ENCODE data around the gene WDR73.

Gene WDR73

GRCh38 chr15:84600687-84601554 is 53.2 kb downstream of the WDR73 start, which contains the start of gene ZSCAN2:
Gene ZSCAN2 (plus strand): TSS chr15:84601009. CDS start chr15:84603928, 2,919 bp downstream.
- Histone ChIP-seq H3K4me3 (replicated peaks; ENCODE audit: insufficient read depth, low read length) (peak within 1 kb of the TSS; percentile 98), H3K27me3 (ENCODE audit: insufficient read depth, poor library complexity, severe bottlenecking) (no peaks in the 10 kb centered on the region), H3K27ac (replicated peaks) (peak within 1 kb of the TSS; percentile 63)
- TF ChIP-seq POLR2AphosphoS5 (IDR thresholded peaks at IDR 0.05; ENCODE audit: low read depth) (no peak; the same call in 1 of the 2 replicates), REST (IDR thresholded peaks at IDR 0.05; ENCODE audit: insufficient replicate concordance, low read depth) (no peak)
- TF ChIP-seq, protein P1, sequence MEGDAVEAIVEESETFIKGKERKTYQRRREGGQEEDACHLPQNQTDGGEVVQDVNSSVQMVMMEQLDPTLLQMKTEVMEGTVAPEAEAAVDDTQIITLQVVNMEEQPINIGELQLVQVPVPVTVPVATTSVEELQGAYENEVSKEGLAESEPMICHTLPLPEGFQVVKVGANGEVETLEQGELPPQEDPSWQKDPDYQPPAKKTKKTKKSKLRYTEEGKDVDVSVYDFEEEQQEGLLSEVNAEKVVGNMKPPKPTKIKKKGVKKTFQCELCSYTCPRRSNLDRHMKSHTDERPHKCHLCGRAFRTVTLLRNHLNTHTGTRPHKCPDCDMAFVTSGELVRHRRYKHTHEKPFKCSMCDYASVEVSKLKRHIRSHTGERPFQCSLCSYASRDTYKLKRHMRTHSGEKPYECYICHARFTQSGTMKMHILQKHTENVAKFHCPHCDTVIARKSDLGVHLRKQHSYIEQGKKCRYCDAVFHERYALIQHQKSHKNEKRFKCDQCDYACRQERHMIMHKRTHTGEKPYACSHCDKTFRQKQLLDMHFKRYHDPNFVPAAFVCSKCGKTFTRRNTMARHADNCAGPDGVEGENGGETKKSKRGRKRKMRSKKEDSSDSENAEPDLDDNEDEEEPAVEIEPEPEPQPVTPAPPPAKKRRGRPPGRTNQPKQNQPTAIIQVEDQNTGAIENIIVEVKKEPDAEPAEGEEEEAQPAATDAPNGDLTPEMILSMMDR (IDR thresholded peaks at IDR 0.05; ENCODE audit: insufficient read depth, low read length) = no peak
- DNase-seq (ENCODE audit: low read depth in 1 of 2, low spot score in 1 of 2) = peak; percentile 79 to 97

- no peak for TF ChIP-seq SPI1 (IDR thresholded peaks at IDR 0.05; ENCODE audit: borderline replicate concordance, low read depth)
- TF ChIP-seq REST (IDR thresholded peaks at IDR 0.05; ENCODE audit: insufficient replicate concordance, low read depth) = no peak
- TF ChIP-seq, protein P1 (IDR thresholded peaks at IDR 0.05; ENCODE audit: insufficient read depth, low read length) = no peak
- TF ChIP-seq GABPA (IDR thresholded peaks at IDR 0.05; ENCODE audit: low read depth) = no peak
- TF ChIP-seq POLR2AphosphoS5 (IDR thresholded peaks at IDR 0.05; ENCODE audit: low read depth) = no peak
- peak overlapping the region; percentile 98 for H3K4me3 ChIP-seq (replicated peaks; ENCODE audit: insufficient read depth, low read length)
- DNase-seq (ENCODE audit: low read depth in 1 of 2, low spot score in 1 of 2) = peak; percentile 62 to 86
- H3K27ac ChIP-seq (replicated peaks) = peak overlapping the region; percentile 32; the same call in 1 of the 2 replicates
- H3K27me3 ChIP-seq (ENCODE audit: insufficient read depth, poor library complexity, severe bottlenecking) = no peaks in the 10 kb centered on the region
These were observed 53.8 kb downstream of the WDR73 start for GRCh38 chr15:84600331-84600686.

DNA sequence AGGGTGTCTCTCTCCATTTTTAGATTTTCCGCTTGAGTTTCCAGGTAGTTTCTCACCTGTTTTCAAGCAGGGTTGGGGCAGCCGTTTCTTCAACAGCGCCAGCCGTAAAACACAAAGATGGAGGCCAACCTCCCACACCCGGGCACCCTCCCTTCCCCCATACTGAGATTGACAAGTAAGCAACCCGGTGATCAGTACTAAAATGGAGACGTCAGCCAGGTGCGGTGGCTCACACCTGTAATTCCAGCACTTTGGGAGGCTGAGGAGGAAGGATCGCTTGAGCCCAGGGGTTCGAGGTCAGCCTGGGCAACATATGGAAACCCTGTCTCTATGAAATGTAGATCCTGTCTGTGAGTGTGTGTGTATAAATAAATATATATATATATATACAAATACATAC is 54.2 kb downstream of the WDR73 start:
- no peak for TF ChIP-seq POLR2AphosphoS5 (IDR thresholded peaks at IDR 0.05; ENCODE audit: low read depth)
- TF ChIP-seq, protein P1 (IDR thresholded peaks at IDR 0.05; ENCODE audit: insufficient read depth, low read length) = no peak
- no peak for TF ChIP-seq SPI1 (IDR thresholded peaks at IDR 0.05; ENCODE audit: borderline replicate concordance, low read depth)
- no peak for TF ChIP-seq GABPA (IDR thresholded peaks at IDR 0.05; ENCODE audit: low read depth)
- no peak for TF ChIP-seq REST (IDR thresholded peaks at IDR 0.05; ENCODE audit: insufficient replicate concordance, low read depth)
- no peak overlapping the region for H3K4me3 ChIP-seq (replicated peaks; ENCODE audit: insufficient read depth, low read length)
- DNase-seq (ENCODE audit: low read depth in 1 of 2, low spot score in 1 of 2) = no peak
- H3K27ac ChIP-seq (replicated peaks) = no peak overlapping the region
- no peaks in the 10 kb centered on the region for H3K27me3 ChIP-seq (ENCODE audit: insufficient read depth, poor library complexity, severe bottlenecking)
